Measurements from ENCODE around the gene H2BW2. TPM values are rescaled to one million over a fixed set of nuclear protein-coding genes. Genes with fewer than 3 reads are reported as not detected.

The H2BW2 gene
- polyA plus RNA-seq, 1 donor (not counting 4 experiments of a cell fraction or from before 2014, with no cell fraction given) = not detected

GRCh38 chrX:104085477-104085876, 45.7 kb downstream of the H2BW2 start:
- H3K9ac ChIP-seq (ENCODE audit: control insufficient read depth, extremely low read depth, insufficient read depth, low read length) = no peak overlapping the region
- DNase-seq (ENCODE audit: low read depth, low spot score) = no peak
- no peaks in the 10 kb centered on the region for H3K36me3 ChIP-seq (ENCODE audit: control insufficient read depth in 2 of 2, extremely low read depth in 1 of 2, insufficient read depth in 2 of 2, low read length in 2 of 2)
- H3K4me2 ChIP-seq (ENCODE audit: control insufficient read depth, extremely low read depth, insufficient read depth, low read depth, low read length) = no peak overlapping the region
- H3K9me1 ChIP-seq (ENCODE audit: control insufficient read depth, extremely low read depth, insufficient read depth, low read length) = no peaks in the 10 kb centered on the region
- H4K20me1 ChIP-seq (ENCODE audit: control insufficient read depth, extremely low read depth, insufficient read depth, low read length) = no peaks in the 10 kb centered on the region
- H3K9me3 ChIP-seq (ENCODE audit: control insufficient read depth, low read depth, low read length) = no peaks in the 10 kb centered on the region
- no peak overlapping the region for H3K27ac ChIP-seq (ENCODE audit: control insufficient read depth, insufficient read depth, low read length)
- TF ChIP-seq CTCF (optimal IDR thresholded peaks at IDR 0.05 in 1 of 3, IDR thresholded peaks at IDR 0.05 in 1 of 3, conservative IDR thresholded peaks at IDR 0.05 in 1 of 3; ENCODE audit: extremely low read depth in 1 of 3, insufficient read depth in 2 of 3, low read length in 3 of 3) (no peak), EZH2 (IDR thresholded peaks at IDR 0.05; ENCODE audit: low read length) (no peak)
- H3K4me3 ChIP-seq (ENCODE audit: control insufficient read depth in 2 of 3, extremely low read depth in 1 of 3, insufficient read depth in 2 of 3, low read depth in 1 of 3, low read length in 3 of 3) = no peak overlapping the region
- no peaks in the 10 kb centered on the region for H3K79me2 ChIP-seq (ENCODE audit: control insufficient read depth, insufficient read depth, low read length)
- no peaks in the 10 kb centered on the region for H3K4me1 ChIP-seq (ENCODE audit: control insufficient read depth, extremely low read depth, insufficient read depth, low read length)
- no peak for FAIRE-seq
- dilution Hi-C loops (cut with MboI; ENCODE audit: extremely low pct_ligation_motif_present, low sequenced_read_pairs) = no loop called here
- no peak overlapping the region for H2AFZ ChIP-seq (ENCODE audit: control insufficient read depth, low read length)
- H3K27me3 ChIP-seq (ENCODE audit: control insufficient read depth, extremely low read depth, insufficient read depth, low read length) = no peaks in the 10 kb centered on the region

GRCh38 chrX:104085919-104086318, 46.2 kb downstream of the H2BW2 start:
- Histone ChIP-seq H3K4me3 (ENCODE audit: control insufficient read depth in 2 of 3, extremely low read depth in 1 of 3, insufficient read depth in 2 of 3, low read depth in 1 of 3, low read length in 3 of 3) (no peak overlapping the region), H3K79me2 (ENCODE audit: control insufficient read depth, insufficient read depth, low read length) (no peaks in the 10 kb centered on the region), H3K4me2 (ENCODE audit: control insufficient read depth, extremely low read depth, insufficient read depth, low read depth, low read length) (no peak overlapping the region), H3K36me3 (ENCODE audit: control insufficient read depth in 2 of 2, extremely low read depth in 1 of 2, insufficient read depth in 2 of 2, low read length in 2 of 2) (no peaks in the 10 kb centered on the region), H3K27ac (ENCODE audit: control insufficient read depth, insufficient read depth, low read length) (no peak overlapping the region), H3K4me1 (ENCODE audit: control insufficient read depth, extremely low read depth, insufficient read depth, low read length) (no peaks in the 10 kb centered on the region), H4K20me1 (ENCODE audit: control insufficient read depth, extremely low read depth, insufficient read depth, low read length) (no peaks in the 10 kb centered on the region), H3K9ac (ENCODE audit: control insufficient read depth, extremely low read depth, insufficient read depth, low read length) (no peak overlapping the region), H3K27me3 (ENCODE audit: control insufficient read depth, extremely low read depth, insufficient read depth, low read length) (no peaks in the 10 kb centered on the region), H3K9me1 (ENCODE audit: control insufficient read depth, extremely low read depth, insufficient read depth, low read length) (no peaks in the 10 kb centered on the region), H2AFZ (ENCODE audit: control insufficient read depth, low read length) (no peak overlapping the region), H3K9me3 (ENCODE audit: control insufficient read depth, low read depth, low read length) (no peaks in the 10 kb centered on the region)
- TF ChIP-seq CTCF (optimal IDR thresholded peaks at IDR 0.05 in 1 of 3, IDR thresholded peaks at IDR 0.05 in 1 of 3, conservative IDR thresholded peaks at IDR 0.05 in 1 of 3; ENCODE audit: extremely low read depth in 1 of 3, insufficient read depth in 2 of 3, low read length in 3 of 3) (no peak), EZH2 (IDR thresholded peaks at IDR 0.05; ENCODE audit: low read length) (no peak)
- dilution Hi-C loops (cut with MboI; ENCODE audit: extremely low pct_ligation_motif_present, low sequenced_read_pairs) = no loop called here
- DNase-seq (ENCODE audit: low read depth, low spot score) (no peak), FAIRE-seq (no peak)

Other genes with a start within 250 kb of the H2BW2 start
- gene RAB9B, start 207.7 kb upstream of the H2BW2 start, polyA plus RNA-seq = 0.23 to 0.28 TPM (median 0.24 TPM) in 3 replicates
- gene TMSB15B, start 77.3 kb upstream of the H2BW2 start, polyA plus RNA-seq = 6.1 to 11.5 TPM (median 7.9 TPM) in 3 replicates
- not detected in 3 replicates for gene H2BW1, start 26.2 kb upstream of the H2BW2 start, polyA plus RNA-seq
- gene TMSB15C, start 36.3 kb downstream of the H2BW2 start, polyA plus RNA-seq = 0.86 to 1.5 TPM (median 1.2 TPM) in 3 replicates
- gene ZCCHC18, start 72.6 kb downstream of the H2BW2 start, polyA plus RNA-seq = 0.12 to 0.16 TPM in 2 of 3 replicates, not detected in the other
- gene SLC25A53, start 117.1 kb downstream of the H2BW2 start, polyA plus RNA-seq = 2.3 to 2.8 TPM (median 2.7 TPM) in 3 replicates
- 7.6 to 16.1 TPM (median 9.2 TPM) in 3 replicates for gene FAM199X, start 126.5 kb downstream of the H2BW2 start, polyA plus RNA-seq
- gene ESX1, start 215.0 kb downstream of the H2BW2 start, polyA plus RNA-seq = 0.03 TPM in 1 of 3 replicates, not detected in the others

Measured in keratinocyte (primary cell).